Mesodermal cell (in vitro differentiated cells): ENCODE data around the gene GABPB1.

ENCODE experiments used
- H3K27ac ChIP-seq: 2 replicates; pipeline ENCODE4 v1.7.0; 2013; ENCODE audit warnings: mild to moderate bottlenecking, low read depth, low read length, moderate library complexity; ENCODE audit not compliant: severe bottlenecking
- H3K36me3 ChIP-seq: 2 replicates; pipeline ENCODE4 v1.7.1; 2013; ENCODE audit warnings: mild to moderate bottlenecking, low read length, moderate library complexity; ENCODE audit not compliant: control insufficient read depth, insufficient read depth
- H3K4me1 ChIP-seq: one replicate; pipeline ENCODE4 v1.7.1; 2013; ENCODE audit warnings: mild to moderate bottlenecking, low read length; ENCODE audit not compliant: insufficient read depth, control insufficient read depth, poor library complexity, severe bottlenecking
- H3K4me3 ChIP-seq: 2 replicates; pipeline ENCODE4 v1.7.0; 2013; ENCODE audit warnings: low read length, control low read depth, mild to moderate bottlenecking; ENCODE audit not compliant: insufficient read depth, poor library complexity, severe bottlenecking; ENCODE audit errors: extremely low read depth
- H3K9me3 ChIP-seq: 2 replicates; pipeline ENCODE4 v1.7.1; 2013; ENCODE audit warnings: mild to moderate bottlenecking, low read length, moderate library complexity; ENCODE audit not compliant: control insufficient read depth
- WGBS, 2 experiments: methylation state at CpG; one replicate each; pipeline ENCODE4 v1.1.5; 2013; ENCODE audit warnings: missing lambda C conversion rate in 2 of 2; ENCODE audit not compliant: insufficient coverage in 2 of 2; 5-methylcytosine and 5-hydroxymethylcytosine counted together

GABPB1 gene

GRCh38 chr15:50315814-50316630, 39.0 kb downstream of the GABPB1 start:
- Histone ChIP-seq H3K36me3 (no peaks in the 10 kb centered on the region), H3K4me3 (no peak overlapping the region)
- 97 to 100% methylated on average over 1 to 2 of the region's 4 CpGs for WGBS, 2 experiments

GRCh38 chr15:50312636-50313035, 42.4 kb downstream of the GABPB1 start:
- Histone ChIP-seq H3K4me3 (no peak overlapping the region), H3K9me3 (peaks cover 8% of the 10 kb centered on the region)
- WGBS, 2 experiments, result no CpG with 5 or more reads among the region's 2 CpGs

More at GRCh38 chr15:50315814-50316630, 39.0 kb downstream of the GABPB1 start:
- H3K9me3 ChIP-seq, result no peaks in the 10 kb centered on the region
- H3K27ac ChIP-seq, result no peak overlapping the region
- H3K4me1 ChIP-seq, result no peaks in the 10 kb centered on the region

GRCh38 chr15:50307799-50308198, 47.2 kb downstream of the GABPB1 start:
- Histone ChIP-seq H3K4me1 (no peaks in the 10 kb centered on the region), H3K27ac (no peak overlapping the region), H3K9me3 (peaks cover 12% of the 10 kb centered on the region), H3K36me3 (peaks cover 46% of the 10 kb centered on the region), H3K4me3 (no peak overlapping the region)

More at GRCh38 chr15:50312636-50313035, 42.4 kb downstream of the GABPB1 start:
- H3K4me1 ChIP-seq, result no peaks in the 10 kb centered on the region
- H3K36me3 ChIP-seq, result peaks cover 12% of the 10 kb centered on the region
- H3K27ac ChIP-seq, result no peak overlapping the region

GRCh38 chr15:50304836-50305235, 50.2 kb downstream of the GABPB1 start:
- Histone ChIP-seq H3K4me3 (no peak overlapping the region), H3K36me3 (peaks cover 71% of the 10 kb centered on the region), H3K9me3 (peaks cover 12% of the 10 kb centered on the region), H3K4me1 (no peaks in the 10 kb centered on the region), H3K27ac (no peak overlapping the region)
- WGBS, 2 experiments, result no CpG with 5 or more reads among the region's 1 CpG

DNA sequence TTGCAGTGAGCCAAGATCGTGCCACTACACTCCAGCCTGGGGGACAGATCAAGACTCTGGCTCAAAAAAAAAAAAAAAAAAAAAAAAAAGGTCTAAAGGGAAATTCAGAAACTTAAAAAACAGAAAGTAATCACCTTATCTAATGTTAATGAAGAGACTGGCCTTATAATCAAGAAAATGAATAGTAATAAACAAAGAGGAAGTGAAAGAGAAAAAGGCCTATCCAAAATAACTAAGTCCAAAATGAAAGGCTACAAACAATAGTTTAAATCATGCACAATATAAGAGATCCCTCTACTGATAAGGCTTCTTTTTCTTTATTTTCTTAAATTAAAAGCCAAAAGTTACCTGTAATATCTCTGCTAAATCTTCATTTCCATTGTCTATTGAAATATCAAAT, 52.4 kb downstream of the GABPB1 start:
- no peak overlapping the region for H3K4me3 ChIP-seq
- H3K36me3 ChIP-seq, result peaks cover 75% of the 10 kb centered on the region
- H3K4me1 ChIP-seq, result no peaks in the 10 kb centered on the region
- peaks cover 4% of the 10 kb centered on the region for H3K9me3 ChIP-seq
- no peak overlapping the region for H3K27ac ChIP-seq
- WGBS, 2 experiments, result no CpG with 5 or more reads among the region's 1 CpG

DNA sequence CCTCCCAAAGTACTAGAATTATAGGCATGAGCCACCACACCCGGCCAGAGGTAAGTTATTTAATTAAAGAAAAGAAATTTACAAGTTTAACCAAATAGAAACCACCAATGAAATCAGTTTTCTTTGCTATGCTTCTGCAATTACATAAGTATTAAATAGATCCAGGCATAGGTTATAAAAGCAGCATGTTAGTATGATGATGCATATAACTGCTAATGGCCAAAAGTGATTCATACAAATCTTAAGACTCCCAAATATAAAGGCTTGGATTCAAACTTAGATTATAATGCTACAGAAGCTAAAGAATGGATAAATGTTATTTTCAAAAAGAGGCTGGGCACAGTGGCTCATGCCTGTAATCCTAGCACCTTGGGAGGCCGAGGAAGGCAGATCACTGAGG, 56.7 kb downstream of the GABPB1 start:
- no peak overlapping the region for H3K27ac ChIP-seq
- peaks cover 63% of the 10 kb centered on the region for H3K36me3 ChIP-seq
- H3K4me3 ChIP-seq, result no peak overlapping the region
- H3K9me3 ChIP-seq, result no peaks in the 10 kb centered on the region
- WGBS, 2 experiments, result 100% methylated on average over 1 of the region's 2 CpGs; no CpG with 5 or more reads in 1 of the 2 experiments
- no peaks in the 10 kb centered on the region for H3K4me1 ChIP-seq

- Histone ChIP-seq H3K27ac (no peak overlapping the region), H3K4me1 (no peaks in the 10 kb centered on the region), H3K9me3 (no peaks in the 10 kb centered on the region), H3K36me3 (peaks cover 61% of the 10 kb centered on the region), H3K4me3 (no peak overlapping the region)
- WGBS, 2 experiments, result no CpG with 5 or more reads among the region's 1 CpG
Measured at GRCh38 chr15:50295966-50296365, 59.0 kb downstream of the GABPB1 start.

- H3K9me3 ChIP-seq, result no peaks in the 10 kb centered on the region
- H3K27ac ChIP-seq, result no peak overlapping the region
- H3K4me3 ChIP-seq, result no peak overlapping the region
- H3K36me3 ChIP-seq, result peaks cover 54% of the 10 kb centered on the region
- 100% methylated on average over 1 of the region's 2 CpGs; no CpG with 5 or more reads in 1 of the 2 experiments for WGBS, 2 experiments
- no peaks in the 10 kb centered on the region for H3K4me1 ChIP-seq
Measured at GRCh38 chr15:50289749-50290148, 65.2 kb downstream of the GABPB1 start.

DNA sequence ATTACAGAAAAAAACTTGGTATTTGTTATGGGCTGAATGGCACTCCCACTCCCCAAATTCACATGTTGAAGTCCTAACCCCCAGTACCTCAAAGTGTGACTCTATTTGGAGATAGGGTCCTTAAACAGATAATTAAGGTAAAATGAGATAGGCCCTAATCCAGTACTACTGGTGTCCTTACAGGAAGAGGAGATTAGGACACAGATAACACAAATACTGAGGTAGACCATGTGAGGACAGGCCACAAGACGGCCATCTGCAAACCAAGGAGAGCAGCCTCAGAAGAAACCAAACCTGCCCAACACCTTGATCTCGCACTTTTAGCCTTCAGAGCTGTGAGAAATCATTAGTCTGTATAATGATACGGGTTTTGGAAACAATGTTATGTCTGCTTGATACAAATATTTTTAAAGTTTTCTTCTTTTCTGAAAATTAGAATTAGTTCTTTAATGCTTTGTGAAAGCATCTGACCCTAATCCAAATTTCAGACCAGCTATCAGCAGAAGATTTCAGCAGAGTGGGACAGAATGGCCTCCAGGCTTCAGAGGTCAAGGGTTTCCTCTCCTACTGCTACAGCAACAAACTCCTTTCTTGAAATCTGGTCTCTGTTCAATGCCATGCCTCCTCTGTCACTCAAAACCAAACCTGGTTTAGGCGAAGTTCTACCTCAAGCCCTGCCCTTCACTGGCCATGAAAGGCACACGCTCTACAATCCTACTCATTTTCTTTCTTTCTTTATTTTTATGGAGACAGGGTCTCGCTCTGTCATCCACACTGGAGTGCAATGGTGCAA, 67.5 kb downstream of the GABPB1 start:
- Histone ChIP-seq H3K4me1 (no peaks in the 10 kb centered on the region), H3K36me3 (peaks cover 59% of the 10 kb centered on the region), H3K9me3 (no peaks in the 10 kb centered on the region), H3K27ac (no peak overlapping the region), H3K4me3 (no peak overlapping the region)
- WGBS, 2 experiments, result 82 to 98% methylated on average over 4 of the region's 6 CpGs

GRCh38 chr15:50281427-50281826, 73.6 kb downstream of the GABPB1 start:
- no peak overlapping the region for H3K4me3 ChIP-seq
- H3K36me3 ChIP-seq, result peaks cover 27% of the 10 kb centered on the region
- 70% methylated on average over 2 of the region's 5 CpGs; no CpG with 5 or more reads in 1 of the 2 experiments for WGBS, 2 experiments
- H3K9me3 ChIP-seq, result no peaks in the 10 kb centered on the region
- no peaks in the 10 kb centered on the region for H3K4me1 ChIP-seq
- no peak overlapping the region for H3K27ac ChIP-seq

GRCh38 chr15:50280271-50280670, 74.7 kb downstream of the GABPB1 start:
- 92 to 95% methylated on average over 3 of the region's 3 CpGs for WGBS, 2 experiments
- no peaks in the 10 kb centered on the region for H3K4me1 ChIP-seq
- peaks cover 25% of the 10 kb centered on the region for H3K36me3 ChIP-seq
- H3K4me3 ChIP-seq, result no peak overlapping the region
- no peak overlapping the region for H3K27ac ChIP-seq
- H3K9me3 ChIP-seq, result no peaks in the 10 kb centered on the region
